NOMO-1 treated with dmso at 0.1 percent for 144 hours (cell line): ENCODE results near the gene ABCC4.
"Not testable (repeated sequence)": the region's sequence is repeated elsewhere in the genome, so short reads cannot be mapped to it uniquely, and the experiment has no call there.

Source experiments
- DNase-seq: peaks from one replicate; lab custom pipeline; 2025; ENCODE audit not compliant: unreplicated experiment; lab: John Stamatoyannopoulos, UW

ABCC4 gene

GRCh38 chr13:95204231-95204765, 97.0 kb downstream of the ABCC4 start:
- DNase-seq, result no peak

GRCh38 chr13:95201814-95202651, 99.2 kb downstream of the ABCC4 start:
- no peak for DNase-seq

- not testable (repeated sequence) for DNase-seq
Measured at GRCh38 chr13:95200386-95200957, 100.8 kb downstream of the ABCC4 start.

- DNase-seq, result no peak
Measured at GRCh38 chr13:95199896-95200295, 101.4 kb downstream of the ABCC4 start.

- DNase-seq, result not testable (repeated sequence)
Measured at GRCh38 chr13:95198606-95199005, 102.6 kb downstream of the ABCC4 start.

- no peak for DNase-seq
Measured at GRCh38 chr13:95197548-95197947, 103.7 kb downstream of the ABCC4 start.

GRCh38 chr13:95195146-95195545, 106.1 kb downstream of the ABCC4 start:
- no peak for DNase-seq

- DNase-seq, result no peak
Measured at GRCh38 chr13:95193509-95194230, 107.6 kb downstream of the ABCC4 start.

- no peak for DNase-seq
Measured at GRCh38 chr13:95192998-95193397, 108.3 kb downstream of the ABCC4 start.

GRCh38 chr13:95192564-95192945, 108.7 kb downstream of the ABCC4 start:
- DNase-seq, result not testable (repeated sequence)

- DNase-seq, result peak; percentile 50
Measured at GRCh38 chr13:95191821-95192563, 109.3 kb downstream of the ABCC4 start.

GRCh38 chr13:95188128-95188527, 113.1 kb downstream of the ABCC4 start:
- DNase-seq, result no peak

- DNase-seq, result no peak
Measured at GRCh38 chr13:95185851-95186250, 115.4 kb downstream of the ABCC4 start.

GRCh38 chr13:95185311-95185710, 115.9 kb downstream of the ABCC4 start:
- DNase-seq, result no peak

GRCh38 chr13:95184317-95184716, 116.9 kb downstream of the ABCC4 start:
- no peak for DNase-seq

- DNase-seq, result no peak
Measured at GRCh38 chr13:95182570-95183265, 118.5 kb downstream of the ABCC4 start.

GRCh38 chr13:95181586-95181985, 119.7 kb downstream of the ABCC4 start:
- no peak for DNase-seq

- DNase-seq, result no peak
Measured at GRCh38 chr13:95180513-95181245, 120.6 kb downstream of the ABCC4 start.

- no peak for DNase-seq
Measured at GRCh38 chr13:95176611-95177259, 124.5 kb downstream of the ABCC4 start.
